ENCODE measurements around the gene VSIG2. TPM values are rescaled to one million over a fixed set of nuclear protein-coding genes. Genes with fewer than 3 reads are reported as not detected.

Gene VSIG2
- total RNA-seq, 1 donor from 2014 or later: 0.20 TPM

DNA sequence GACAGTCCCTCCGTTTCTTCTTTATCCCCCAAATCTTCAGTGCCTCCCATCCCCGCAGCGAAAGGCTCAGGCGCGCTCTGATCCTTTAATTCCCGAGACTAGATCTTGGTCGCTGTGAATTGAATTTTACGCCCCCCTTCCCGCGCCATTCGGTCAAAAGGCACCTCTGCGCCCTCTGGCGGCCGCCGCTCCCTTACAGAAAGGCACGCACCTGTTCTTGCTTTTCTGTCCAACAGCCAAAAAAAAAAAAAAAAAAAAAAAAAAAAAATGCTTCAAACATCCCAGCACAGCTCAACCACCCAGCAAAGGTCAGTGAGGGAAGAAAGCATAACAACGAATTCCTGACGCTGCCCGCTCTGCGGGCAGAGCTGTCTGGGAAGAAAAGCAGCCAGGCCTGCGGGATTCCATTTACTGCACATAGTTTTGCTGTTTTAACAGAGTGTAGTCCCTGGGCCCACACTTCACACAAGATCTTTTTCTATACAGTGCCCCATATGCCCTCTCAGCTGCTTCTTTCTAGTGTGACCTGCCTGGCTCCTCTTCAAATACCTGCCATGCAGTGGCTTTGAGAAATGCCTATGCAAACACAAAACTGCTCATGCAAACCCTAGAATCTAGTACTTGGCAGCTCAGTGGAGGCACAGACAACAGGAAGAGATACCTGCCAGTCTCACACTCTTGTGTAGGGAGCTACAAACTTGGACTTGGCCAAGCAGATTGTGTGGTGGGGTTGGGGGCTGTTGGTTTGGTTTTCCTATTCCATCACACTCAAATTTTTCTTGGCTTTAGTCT lies 11.3 kb upstream of the VSIG2 start:
- Mint-ChIP-seq H3K36me3 (ENCODE audit: low read depth) (peaks cover 22% of the 10 kb centered on the region), H3K27me3 (peaks cover 2% of the 10 kb centered on the region), H3K27ac (peak overlapping the region; percentile 81), H3K4me1 (peaks cover 44% of the 10 kb centered on the region), H3K4me3 (peak overlapping the region; percentile 96), H3K9me3 (no peaks in the 10 kb centered on the region)
- TF ChIP-seq, protein P1, sequence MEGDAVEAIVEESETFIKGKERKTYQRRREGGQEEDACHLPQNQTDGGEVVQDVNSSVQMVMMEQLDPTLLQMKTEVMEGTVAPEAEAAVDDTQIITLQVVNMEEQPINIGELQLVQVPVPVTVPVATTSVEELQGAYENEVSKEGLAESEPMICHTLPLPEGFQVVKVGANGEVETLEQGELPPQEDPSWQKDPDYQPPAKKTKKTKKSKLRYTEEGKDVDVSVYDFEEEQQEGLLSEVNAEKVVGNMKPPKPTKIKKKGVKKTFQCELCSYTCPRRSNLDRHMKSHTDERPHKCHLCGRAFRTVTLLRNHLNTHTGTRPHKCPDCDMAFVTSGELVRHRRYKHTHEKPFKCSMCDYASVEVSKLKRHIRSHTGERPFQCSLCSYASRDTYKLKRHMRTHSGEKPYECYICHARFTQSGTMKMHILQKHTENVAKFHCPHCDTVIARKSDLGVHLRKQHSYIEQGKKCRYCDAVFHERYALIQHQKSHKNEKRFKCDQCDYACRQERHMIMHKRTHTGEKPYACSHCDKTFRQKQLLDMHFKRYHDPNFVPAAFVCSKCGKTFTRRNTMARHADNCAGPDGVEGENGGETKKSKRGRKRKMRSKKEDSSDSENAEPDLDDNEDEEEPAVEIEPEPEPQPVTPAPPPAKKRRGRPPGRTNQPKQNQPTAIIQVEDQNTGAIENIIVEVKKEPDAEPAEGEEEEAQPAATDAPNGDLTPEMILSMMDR (IDR thresholded peaks at IDR 0.05): peak; percentile 31
- ChIA-PET CTCF (interaction anchor here (0.6 to 10.0 kb wide), 21 partner anchors 10 to 194 kb away, joined by 3 to 162 read pairs (median 4); partner anchors contain the start of genes SIAE, SPA17 and VSIG2), POLR2A (interaction anchor here (0.6 to 1.9 kb wide), 9 partner anchors 10 to 94 kb away, joined by 3 to 17 read pairs (median 4); partner anchors contain the start of genes MSANTD2, SIAE and SPA17)
- intact Hi-C loops (cut with micrococcal nuclease): loop anchor here (1.0 to 10.0 kb wide), 11 partner anchors 17 to 1124 kb away; partner anchors contain the start of genes CCDC15, HYLS1, SIAE and SPA17
- DNase-seq (peak; percentile 83), ATAC-seq (ENCODE audit: low read depth) (peak; percentile 26)

DNA sequence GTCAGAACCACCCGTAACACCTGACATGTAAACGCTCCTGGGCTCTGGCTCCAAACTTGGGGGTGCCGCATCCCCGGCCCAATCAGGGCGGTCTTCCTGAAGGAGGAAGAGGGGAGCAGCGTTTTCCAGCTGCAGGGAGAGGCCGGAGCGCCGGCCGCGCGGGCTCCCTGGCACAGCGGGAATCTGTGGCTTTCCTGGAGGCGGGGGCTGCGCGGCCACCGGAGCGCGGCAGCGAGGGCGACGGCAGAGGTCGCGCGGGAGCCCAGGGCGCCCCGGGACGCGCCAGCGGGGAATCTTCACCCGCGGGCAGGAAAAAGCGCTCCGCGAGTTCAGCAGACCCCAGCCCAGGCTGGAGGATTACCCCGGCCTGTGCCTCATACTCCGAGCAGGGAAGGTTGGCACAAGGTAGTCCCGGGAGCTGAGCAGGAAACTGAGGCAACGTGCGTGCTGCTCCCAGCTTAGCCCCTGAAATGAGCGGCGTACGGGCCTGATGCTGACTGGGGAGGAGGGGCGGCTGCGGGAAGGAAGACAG lies 10.6 kb upstream of the VSIG2 start:
- POLR2A ChIA-PET: interaction anchor here (0.9 to 1.9 kb wide), 7 partner anchors 16 to 94 kb away, joined by 4 to 17 read pairs (median 5); partner anchors contain the start of genes MSANTD2, SIAE and SPA17
- TF ChIP-seq, protein P1 (IDR thresholded peaks at IDR 0.05): no peak
- peaks cover 2% of the 10 kb centered on the region for H3K27me3 Mint-ChIP-seq
- peaks cover 19% of the 10 kb centered on the region for H3K36me3 Mint-ChIP-seq (ENCODE audit: low read depth)
- peaks cover 50% of the 10 kb centered on the region for H3K4me1 Mint-ChIP-seq
- no peaks in the 10 kb centered on the region for H3K9me3 Mint-ChIP-seq
- intact Hi-C loops (cut with micrococcal nuclease): loop anchor here (1.0 to 10.0 kb wide), 11 partner anchors 16 to 1125 kb away; partner anchors contain the start of genes CCDC15, HYLS1, SIAE and SPA17
- no peak for DNase-seq
- ATAC-seq (ENCODE audit: low read depth): peak; percentile 3
- H3K4me3 Mint-ChIP-seq: peak overlapping the region; percentile 96
- peak overlapping the region; percentile 81 for H3K27ac Mint-ChIP-seq
- CTCF ChIA-PET: interaction anchor here (0.7 to 10.0 kb wide), 15 partner anchors 10 to 119 kb away, joined by 3 to 162 read pairs (median 4); no protein-coding TSS in a partner anchor

DNA sequence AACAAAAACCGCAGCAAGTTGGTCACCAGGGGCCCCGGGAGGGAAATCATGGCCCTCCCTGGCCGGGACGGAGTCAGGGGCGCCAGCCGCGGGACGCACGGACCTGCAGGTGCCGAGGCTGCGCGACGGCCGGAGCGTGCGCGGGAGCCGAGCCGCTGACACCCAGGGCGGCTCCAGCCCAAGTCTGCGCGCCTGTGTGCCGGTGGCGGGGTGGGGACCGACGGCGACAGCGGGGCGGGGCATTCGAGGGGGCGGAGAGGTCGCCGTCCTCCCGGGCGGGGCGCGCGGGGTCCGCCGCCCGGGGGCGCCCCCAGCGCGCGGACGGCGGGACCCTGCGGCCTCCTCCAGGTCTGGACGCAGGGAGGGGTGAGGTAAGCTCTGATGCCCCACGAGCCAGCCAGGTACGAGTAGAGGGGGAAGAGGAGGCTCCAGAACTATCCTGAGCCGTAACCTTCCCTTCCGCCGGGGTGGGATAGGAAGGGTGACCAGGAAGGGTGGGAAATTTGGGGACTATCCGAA lies 10.1 kb upstream of the VSIG2 start, which contains the start of gene ESAM:
Gene ESAM, minus strand, starts transcription at position 186 of the 519 bp plus-strand sequence. Its CDS starts 136 bp downstream, at position 50.
- POLR2A ChIA-PET: interaction anchor here (1.0 to 1.7 kb wide), 6 partner anchors 16 to 91 kb away, joined by 4 to 12 read pairs (median 6); partner anchors contain the start of genes MSANTD2, SIAE and SPA17
- peak within 1 kb of the TSS; percentile 96 for H3K4me3 Mint-ChIP-seq
- peaks cover 2% of the 10 kb centered on the region for H3K27me3 Mint-ChIP-seq
- intact Hi-C loops (cut with micrococcal nuclease): loop anchor here (5.0 to 10.0 kb wide), 3 partner anchors 190 to 1125 kb away; partner anchors contain the start of genes CCDC15 and HYLS1
- peaks cover 50% of the 10 kb centered on the region for H3K4me1 Mint-ChIP-seq
- DNase-seq: peak; percentile 72
- ATAC-seq (ENCODE audit: low read depth): peak; percentile 63
- CTCF ChIA-PET: interaction anchor here (0.7 to 10.0 kb wide), 15 partner anchors 9 to 117 kb away, joined by 3 to 162 read pairs (median 4); no protein-coding TSS in a partner anchor
- no peaks in the 10 kb centered on the region for H3K9me3 Mint-ChIP-seq
- peak within 1 kb of the TSS; percentile 81 for H3K27ac Mint-ChIP-seq
- peaks cover 14% of the 10 kb centered on the region for H3K36me3 Mint-ChIP-seq (ENCODE audit: low read depth)
- TF ChIP-seq, protein P1 (IDR thresholded peaks at IDR 0.05): no peak

DNA sequence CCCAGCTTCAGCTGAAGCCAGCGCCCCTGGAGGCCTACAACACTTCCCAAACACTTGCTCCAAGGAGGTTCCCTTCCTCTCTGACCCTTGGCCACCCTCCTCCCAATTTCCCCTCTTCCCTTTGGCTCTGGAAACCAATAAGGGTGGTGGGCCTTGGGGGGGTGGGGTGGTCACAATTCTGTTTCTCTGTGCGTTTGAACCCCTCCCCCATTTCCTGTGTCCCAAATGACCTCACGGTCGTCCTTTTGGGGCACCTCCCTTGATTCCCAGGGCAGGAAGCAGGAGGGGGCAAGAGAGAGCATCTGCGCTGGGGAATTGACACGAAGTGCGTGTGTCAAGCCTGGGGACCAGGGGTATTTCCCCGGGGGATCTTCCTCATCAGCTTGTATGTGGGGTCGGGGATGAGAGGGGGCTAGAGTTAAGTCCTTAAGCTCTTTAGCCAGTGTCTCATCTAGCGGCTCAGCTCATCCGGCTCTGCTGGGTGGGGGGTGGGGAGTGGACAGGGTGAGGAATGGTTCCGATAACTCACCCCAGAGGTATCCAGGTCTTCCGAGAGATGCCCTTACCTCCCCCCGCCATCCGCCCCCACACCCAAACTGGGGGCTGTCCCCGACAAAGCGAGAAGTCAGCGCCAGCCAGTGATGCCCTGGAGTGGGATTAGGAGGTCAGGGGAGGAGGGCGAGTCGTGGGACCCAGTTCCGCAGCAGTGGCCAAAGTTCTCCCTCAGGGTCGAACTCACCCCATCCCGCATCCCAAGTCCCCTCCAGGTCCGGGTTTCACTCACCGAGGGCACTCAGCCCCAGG lies 9.4 kb upstream of the VSIG2 start:
- H3K9me3 Mint-ChIP-seq: no peaks in the 10 kb centered on the region
- ATAC-seq (ENCODE audit: low read depth): no peak
- H3K4me3 Mint-ChIP-seq: peak overlapping the region; percentile 81
- intact Hi-C loops (cut with micrococcal nuclease): loop anchor here (2.0 to 10.0 kb wide), 4 partner anchors 191 to 1507 kb away; partner anchors contain the start of genes CCDC15, FOXRED1, HYLS1 and SRPRA
- H3K27ac Mint-ChIP-seq: peak overlapping the region; percentile 53
- H3K27me3 Mint-ChIP-seq: peaks cover 2% of the 10 kb centered on the region
- ChIA-PET CTCF (interaction anchor here (0.7 to 10.0 kb wide), 7 partner anchors 16 to 117 kb away, joined by 3 to 162 read pairs (median 5); no protein-coding TSS in a partner anchor), POLR2A (interaction anchor here (0.6 to 1.7 kb wide), 7 partner anchors 14 to 90 kb away, joined by 3 to 12 read pairs (median 6); partner anchors contain the start of genes MSANTD2, SIAE and SPA17)
- H3K4me1 Mint-ChIP-seq: peaks cover 50% of the 10 kb centered on the region
- H3K36me3 Mint-ChIP-seq (ENCODE audit: low read depth): peaks cover 9% of the 10 kb centered on the region
- DNase-seq: no peak
- TF ChIP-seq, protein P1 (IDR thresholded peaks at IDR 0.05): no peak

All from activated B cell treated with CpG ODN at 0.5 μM for 24 hours (primary cell).